Pancreas (tissue), 10 donors: ENCODE data around the gene EFS. TPM values are rescaled to one million over a fixed set of nuclear protein-coding genes. Genes with fewer than 3 reads are reported as not detected.
"Not testable (repeated sequence)": the region's sequence is repeated elsewhere in the genome, so short reads cannot be mapped to it uniquely, and the experiment has no call there.

Source experiments
- ATAC-seq, 4 donors: fragments of 200-7000 bp; cut with Tn5 transposase; one replicate each; pipeline versions ENCODE4 v1.8.0 to v1.9.1; 2020; ENCODE audit warnings: mild to moderate bottlenecking in 4 of 4, moderate library complexity in 4 of 4
- DNase-seq, 6 donors: peaks; one replicate each; pipeline ENCODE4 v3.0.0-alpha.2; 2020
- FAIRE-seq: peaks from 2 replicates; lab custom pipeline; 2012; peaks lifted over from hg19 to GRCh38; lab: Jason Lieb, UNC
- H3K27ac ChIP-seq, 4 donors: fragments of 200-600 bp; sonication (generic); 1 replicate in 3 of 4; 2 replicates in 1 of 4; pipeline versions ENCODE4 v1.5.0 to v1.8.0; 2020
- H3K27me3 ChIP-seq, 4 donors: fragments of 200-600 bp; one replicate each; pipeline ENCODE4 v1.8.0; 2021
- H3K36me3 ChIP-seq, 3 donors: fragments of 200-600 bp; sonication (generic) in 1 of 3; one replicate each; pipeline versions ENCODE4 v1.5.0 to v1.8.0; 2020 to 2021
- H3K4me1 ChIP-seq, 3 donors: fragments of 200-600 bp; one replicate each; pipeline ENCODE4 v1.8.0; 2021
- H3K4me3 ChIP-seq, 4 donors: fragments of 200-600 bp; sonication (generic) in 2 of 4; one replicate each; pipeline versions ENCODE4 v1.5.0 to v1.8.0; 2020 to 2021
- H3K9me3 ChIP-seq, 4 donors: fragments of 200-600 bp; one replicate each; pipeline ENCODE4 v1.8.0; 2021
- CTCF ChIP-seq, 4 donors: fragments of 200-600 bp; sonication (generic) in 3 of 4; IDR thresholded peaks; one replicate each; pipeline versions ENCODE4 v1.5.0 to v1.8.0; 2021; ENCODE audit warnings: antibody characterized with exemption in 4 of 4
- WGBS, 2 donors: extraction: QIAGEN DNeasy Blood & Tissue Kit; methylation state at CpG; one replicate each; pipeline ENCODE4 v1.1.7; 2013; 5-methylcytosine and 5-hydroxymethylcytosine counted together
- intact Hi-C, 3 donors: fragments of 100-400 bp; cut with DNase I; formaldehyde crosslinking; loops; one replicate each; pipeline versions ENCODE4 v1.11.1 to v1.14.2; 2022
- polyA plus RNA-seq, 2 donors: library from polyadenylated mRNA; stranded (reverse); fragments of 200-250 nt; gene quantifications; one replicate each; pipeline ENCODE4 v1.2.3, GENCODE V29; 2013
- total RNA-seq, 6 donors: library from RNA; stranded (reverse); fragmentation: NEBNext Ultra II Directional in 4 of 6; extraction: Animal tissue kit (Norgen Biotek cat#: 25700) in 4 of 6; gene quantifications; one replicate each; pipeline versions ENCODE4 v1.2.1 to v1.2.4, GENCODE V29; 2021 to 2023
- donor health status: healthy with polysubstance abuse.
- donor health status: DM: no; HTN: no; CAD: no; lungs with moderate emphysema.
- donor health status: DM: no; HTN: no; CAD: no.
- donor health status: control.
- donor health status: control.
- donor health status: Bipolar disorder and iron deficiency.
- donor health status: DM: yes; HTN: yes; CAD: no.
- donor health status: DM: no; HTN: no; CAD: no.
- donor health status: DM: no; HTN: no; CAD: no.
- donor health status: DM: yes; HTN: yes; CAD: no.

EFS gene
- total and polyA plus RNA-seq, 8 donors, result 0.23 to 3.0 (median 1.0) TPM

- DNase-seq (no peak), ATAC-seq (no peak), FAIRE-seq (no peak)
- no peak overlapping the region for H3K27ac ChIP-seq
- intact Hi-C loops, result no loop called here
- no peaks in the 10 kb centered on the region for H3K4me1 ChIP-seq
- H3K4me3 ChIP-seq, result no peak overlapping the region
- no peaks in the 10 kb centered on the region for H3K36me3 ChIP-seq
- H3K9me3 ChIP-seq, result no peaks in the 10 kb centered on the region
- WGBS, 2 donors, result 55 to 68% methylated on average over 4 of the region's 4 CpGs
- H3K27me3 ChIP-seq, result no peaks in the 10 kb centered on the region
- no peak for TF ChIP-seq CTCF (IDR thresholded peaks at IDR 0.05)
These were observed 38.9 kb upstream of the EFS start for GRCh38 chr14:23403908-23404307.

GRCh38 chr14:23403139-23403438 lies 38.1 kb upstream of the EFS start:
- no peak for ATAC-seq
- DNase-seq, result no peak
- 58 to 66% methylated on average over 7 of the region's 7 CpGs for WGBS, 2 donors
- Histone ChIP-seq H3K4me3 (no peak overlapping the region), H3K4me1 (no peaks in the 10 kb centered on the region), H3K36me3 (no peaks in the 10 kb centered on the region), H3K9me3 (no peaks in the 10 kb centered on the region), H3K27me3 (no peaks in the 10 kb centered on the region), H3K27ac (no peak overlapping the region)
- intact Hi-C loops, result no loop called here
- no peak for TF ChIP-seq CTCF (IDR thresholded peaks at IDR 0.05)
- no peak for FAIRE-seq

DNA sequence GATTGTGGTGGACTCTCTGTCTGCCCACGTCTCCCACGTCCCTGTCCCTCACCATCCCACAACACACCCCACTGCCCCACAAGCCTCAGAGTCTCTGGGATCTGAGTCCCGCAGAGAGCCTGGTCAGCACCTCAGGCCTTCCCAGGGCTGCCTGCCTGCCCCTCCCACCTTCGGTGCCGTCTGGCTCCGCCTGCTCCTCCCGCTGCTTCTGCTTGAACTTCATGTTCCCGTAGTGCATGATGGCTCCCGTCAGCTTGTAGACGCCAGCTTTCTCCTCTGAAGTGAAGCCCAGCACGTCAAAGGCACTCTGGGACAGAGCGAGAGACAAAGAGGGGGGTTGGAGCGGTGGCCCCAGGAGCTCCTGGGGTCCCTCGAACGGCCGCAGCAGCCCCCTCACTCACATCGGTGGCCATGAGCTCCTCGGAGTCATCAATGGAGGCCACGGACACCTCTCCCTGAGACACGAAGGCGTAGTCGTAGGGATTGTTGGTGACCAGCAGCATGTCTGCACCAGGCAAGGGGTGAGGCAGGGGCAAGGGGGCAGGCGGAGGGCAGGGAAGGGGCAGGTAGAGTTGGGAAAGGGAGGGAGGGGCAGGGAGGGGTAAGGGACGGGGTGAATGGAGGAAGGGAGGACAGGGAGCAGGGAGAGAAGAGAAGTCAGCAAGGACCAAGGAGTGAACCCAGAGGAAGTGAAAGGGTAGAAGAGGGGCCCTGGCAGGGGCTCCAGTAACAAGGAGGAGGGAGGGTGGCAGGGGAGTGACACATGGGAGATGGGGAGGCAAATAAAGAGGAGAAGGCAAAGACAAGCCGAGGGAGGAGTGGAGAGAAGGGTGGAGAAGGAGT lies 37.5 kb upstream of the EFS start:
- DNase-seq, result no peak
- intact Hi-C loops, result no loop called here
- WGBS, 2 donors, result 42 to 50% methylated on average over 25 of the region's 25 CpGs

DNA sequence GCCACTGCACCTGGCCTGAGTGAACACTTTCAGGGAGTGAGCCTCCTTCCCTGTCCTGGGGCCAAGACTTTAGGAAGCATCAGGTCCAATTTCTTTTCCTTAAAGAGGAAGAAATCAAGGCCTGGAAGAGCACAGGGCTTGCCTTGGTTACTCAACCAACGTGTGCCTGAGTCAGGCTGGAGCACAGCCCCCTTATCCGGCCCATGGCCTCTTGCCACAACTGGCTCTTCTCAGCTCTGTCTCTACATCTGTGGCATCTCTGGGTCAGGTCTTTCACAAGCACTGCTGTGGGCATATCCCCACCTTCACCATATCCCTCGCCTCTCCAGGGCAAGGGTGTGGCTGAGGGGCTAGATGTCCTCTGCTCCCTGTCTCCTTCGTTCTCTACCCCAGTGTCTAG lies 36.3 kb upstream of the EFS start:
- ATAC-seq (no peak), FAIRE-seq (no peak), DNase-seq (no peak)
- intact Hi-C loops, result no loop called here
- TF ChIP-seq CTCF (IDR thresholded peaks at IDR 0.05), result no peak
- 63 to 88% methylated on average over 4 of the region's 4 CpGs for WGBS, 2 donors
- Histone ChIP-seq H3K27me3 (no peaks in the 10 kb centered on the region), H3K4me3 (no peak overlapping the region), H3K27ac (no peak overlapping the region), H3K4me1 (no peaks in the 10 kb centered on the region), H3K9me3 (no peaks in the 10 kb centered on the region), H3K36me3 (no peaks in the 10 kb centered on the region)

More for the DNA sequence above, 37.5 kb upstream of the EFS start:
- ATAC-seq (no peak), FAIRE-seq (no peak)
- Histone ChIP-seq H3K36me3 (no peaks in the 10 kb centered on the region), H3K27ac (no peak overlapping the region), H3K9me3 (no peaks in the 10 kb centered on the region), H3K4me3 (no peak overlapping the region), H3K4me1 (no peaks in the 10 kb centered on the region), H3K27me3 (no peaks in the 10 kb centered on the region)
- no peak for TF ChIP-seq CTCF (IDR thresholded peaks at IDR 0.05)

GRCh38 chr14:23400496-23401149 lies 35.7 kb upstream of the EFS start:
- not testable (repeated sequence) for FAIRE-seq

More at GRCh38 chr14:23400496-23401149, 35.7 kb upstream of the EFS start:
- H3K4me1 ChIP-seq, H3K9me3 ChIP-seq, H3K4me3 ChIP-seq, ATAC-seq, H3K27me3 ChIP-seq, H3K36me3 ChIP-seq, H3K27ac ChIP-seq, intact Hi-C loops, DNase-seq: not testable (repeated sequence)
- WGBS, 2 donors, result 77 to 88% methylated on average over 16 of the region's 16 CpGs
